Measurements from ENCODE around the gene LIMCH1.

Gene LIMCH1

DNA sequence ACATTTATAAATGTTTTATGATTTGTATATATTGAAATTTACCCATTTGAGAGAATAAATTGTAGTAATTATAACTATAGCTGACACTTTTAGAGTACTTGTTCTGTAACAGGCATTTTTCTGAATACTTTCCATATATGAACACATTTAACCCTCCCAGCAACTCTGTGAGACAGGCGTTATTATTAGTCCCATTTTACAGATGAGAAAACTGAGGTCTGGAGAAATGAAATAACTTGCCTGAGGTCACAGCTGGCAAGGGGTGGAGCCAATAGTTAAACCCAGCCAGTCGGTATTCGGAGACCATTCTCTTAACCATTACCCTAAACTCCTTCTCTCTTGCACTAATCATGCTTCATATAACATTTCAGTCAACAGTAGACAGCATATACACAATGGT is 72.5 kb downstream of the LIMCH1 start:
- Histone ChIP-seq H3K27ac (ENCODE audit: low read depth, low read length) (no peak overlapping the region), H3K9me3 (ENCODE audit: control insufficient read depth, insufficient read depth, low read depth, low read length) (no peaks in the 10 kb centered on the region), H3K4me3 (ENCODE audit: low read depth, low read length) (no peak overlapping the region), H3K4me1 (ENCODE audit: control insufficient read depth, insufficient read depth, low read length) (peaks cover 29% of the 10 kb centered on the region), H3K36me3 (ENCODE audit: control insufficient read depth, insufficient read depth, low read length) (no peaks in the 10 kb centered on the region), H3K9ac (ENCODE audit: low read length) (no peak overlapping the region), H3K27me3 (ENCODE audit: control insufficient read depth, insufficient read depth, low read length) (peaks cover 10% of the 10 kb centered on the region; the same call in 1 of the 2 replicates)

DNA sequence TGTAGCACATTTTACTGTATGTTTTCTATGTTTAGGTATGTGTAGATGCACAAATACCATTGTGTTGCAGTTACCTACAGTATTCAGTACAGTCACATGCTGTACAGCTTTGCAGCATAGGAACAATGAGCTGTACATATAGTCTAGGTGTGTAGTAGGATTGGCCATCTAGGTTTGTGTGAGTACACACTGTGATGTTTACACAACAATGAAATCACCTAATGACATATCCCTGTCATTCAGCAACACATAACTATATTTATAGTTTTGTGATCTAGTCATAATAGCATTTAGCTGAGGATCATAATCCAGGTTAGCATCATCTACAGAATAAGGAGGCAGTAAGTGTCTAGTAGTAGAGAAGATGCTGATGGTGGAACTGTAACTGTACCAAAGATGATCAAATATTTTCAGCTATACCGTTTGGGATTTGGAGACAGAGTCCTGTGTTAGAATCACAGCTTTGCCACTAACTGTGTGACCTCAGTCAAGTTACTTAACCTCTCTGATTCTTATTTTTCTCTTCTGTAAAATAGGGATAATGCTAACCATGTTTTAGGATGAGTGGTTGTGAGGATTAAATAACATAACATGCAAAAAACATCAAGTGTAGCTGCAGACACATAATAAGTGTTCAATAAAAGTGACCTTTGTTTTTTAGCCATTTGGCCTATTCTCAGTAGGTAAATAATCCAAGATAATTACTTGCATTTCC is 73.3 kb downstream of the LIMCH1 start:
- Histone ChIP-seq H3K4me1 (ENCODE audit: control insufficient read depth, insufficient read depth, low read length) (peaks cover 29% of the 10 kb centered on the region), H3K9ac (ENCODE audit: low read length) (no peak overlapping the region), H3K4me3 (ENCODE audit: low read depth, low read length) (no peak overlapping the region), H3K27me3 (ENCODE audit: control insufficient read depth, insufficient read depth, low read length) (peaks cover 10% of the 10 kb centered on the region; the same call in 1 of the 2 replicates), H3K9me3 (ENCODE audit: control insufficient read depth, insufficient read depth, low read depth, low read length) (no peaks in the 10 kb centered on the region), H3K27ac (ENCODE audit: low read depth, low read length) (no peak overlapping the region), H3K36me3 (ENCODE audit: control insufficient read depth, insufficient read depth, low read length) (no peaks in the 10 kb centered on the region)

DNA sequence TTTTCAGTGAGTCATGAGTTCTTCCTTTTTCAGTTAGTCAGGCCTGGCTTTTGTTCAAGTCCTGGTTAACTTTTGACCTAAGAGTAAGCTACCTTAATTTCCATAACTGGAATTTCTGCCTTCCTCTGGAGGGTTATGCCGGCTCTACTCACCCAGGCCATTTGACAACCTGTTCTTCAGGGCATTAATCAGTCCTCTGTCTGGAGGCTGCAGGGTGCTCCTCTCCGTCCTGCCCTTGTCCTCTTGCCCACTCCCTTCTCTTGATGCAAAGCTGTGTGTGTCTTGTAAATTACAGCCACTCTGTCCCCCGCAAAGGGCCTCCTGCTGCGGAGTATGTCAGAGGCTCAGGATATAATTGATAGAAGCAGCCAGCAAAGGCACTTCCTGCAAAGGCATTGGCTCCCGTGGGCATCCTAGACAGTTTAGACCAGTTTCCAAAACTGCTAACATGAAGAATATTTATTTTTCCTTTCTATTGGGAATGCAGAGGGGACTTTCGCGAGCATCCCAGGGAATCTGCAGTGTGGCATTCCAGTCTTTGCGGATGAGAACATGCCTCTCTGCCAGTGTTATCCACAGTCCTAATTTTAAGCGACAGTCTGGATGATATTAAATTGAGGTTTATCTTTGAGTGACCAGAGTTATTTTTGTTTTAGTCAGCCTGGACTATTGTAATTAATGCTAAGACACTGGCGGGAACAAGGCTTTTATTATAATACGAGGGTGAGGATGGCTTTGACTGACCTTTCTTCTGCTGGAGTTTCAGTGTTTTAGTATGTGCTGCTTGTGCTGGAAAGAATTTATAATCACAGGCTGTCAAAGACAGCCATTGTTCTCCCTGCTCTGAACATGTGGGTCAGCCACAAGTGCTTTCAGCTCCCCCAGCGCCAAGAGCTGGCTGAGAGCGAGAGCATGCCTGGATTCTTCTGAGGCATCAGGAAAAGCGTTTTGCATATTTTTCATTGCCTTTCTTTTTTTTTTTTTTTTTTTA is 74.2 kb downstream of the LIMCH1 start:
- H3K36me3 ChIP-seq (ENCODE audit: control insufficient read depth, insufficient read depth, low read length), result no peaks in the 10 kb centered on the region
- peaks cover 10% of the 10 kb centered on the region; the same call in 1 of the 2 replicates for H3K27me3 ChIP-seq (ENCODE audit: control insufficient read depth, insufficient read depth, low read length)
- H3K4me3 ChIP-seq (ENCODE audit: low read depth, low read length), result no peak overlapping the region
- no peaks in the 10 kb centered on the region for H3K9me3 ChIP-seq (ENCODE audit: control insufficient read depth, insufficient read depth, low read depth, low read length)
- no peak overlapping the region for H3K9ac ChIP-seq (ENCODE audit: low read length)
- no peak overlapping the region for H3K27ac ChIP-seq (ENCODE audit: low read depth, low read length)
- peaks cover 29% of the 10 kb centered on the region for H3K4me1 ChIP-seq (ENCODE audit: control insufficient read depth, insufficient read depth, low read length)

DNA sequence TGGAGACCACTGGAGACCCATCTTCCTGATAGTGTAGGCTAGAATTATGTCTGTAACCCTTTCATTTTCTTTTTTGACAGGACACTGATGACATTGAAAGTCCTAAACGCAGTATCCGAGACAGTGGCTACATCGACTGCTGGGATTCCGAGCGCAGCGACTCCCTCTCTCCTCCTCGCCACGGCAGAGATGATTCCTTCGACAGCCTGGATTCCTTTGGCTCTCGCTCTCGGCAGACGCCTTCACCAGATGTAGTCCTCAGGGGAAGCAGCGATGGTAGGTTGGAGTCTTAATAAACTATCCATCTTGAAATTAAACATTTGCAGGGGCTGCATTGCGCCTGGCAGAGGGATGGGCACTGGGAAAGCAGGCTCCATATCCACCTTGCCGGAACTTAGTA is 75.4 kb downstream of the LIMCH1 start:
- Histone ChIP-seq H3K4me1 (ENCODE audit: control insufficient read depth, insufficient read depth, low read length) (peaks cover 29% of the 10 kb centered on the region), H3K9ac (ENCODE audit: low read length) (no peak overlapping the region), H3K27ac (ENCODE audit: low read depth, low read length) (no peak overlapping the region), H3K4me3 (ENCODE audit: low read depth, low read length) (peak overlapping the region; percentile 13; the same call in 1 of the 2 replicates), H3K9me3 (ENCODE audit: control insufficient read depth, insufficient read depth, low read depth, low read length) (no peaks in the 10 kb centered on the region), H3K27me3 (ENCODE audit: control insufficient read depth, insufficient read depth, low read length) (peaks cover 10% of the 10 kb centered on the region; the same call in 1 of the 2 replicates), H3K36me3 (ENCODE audit: control insufficient read depth, insufficient read depth, low read length) (no peaks in the 10 kb centered on the region)

DNA sequence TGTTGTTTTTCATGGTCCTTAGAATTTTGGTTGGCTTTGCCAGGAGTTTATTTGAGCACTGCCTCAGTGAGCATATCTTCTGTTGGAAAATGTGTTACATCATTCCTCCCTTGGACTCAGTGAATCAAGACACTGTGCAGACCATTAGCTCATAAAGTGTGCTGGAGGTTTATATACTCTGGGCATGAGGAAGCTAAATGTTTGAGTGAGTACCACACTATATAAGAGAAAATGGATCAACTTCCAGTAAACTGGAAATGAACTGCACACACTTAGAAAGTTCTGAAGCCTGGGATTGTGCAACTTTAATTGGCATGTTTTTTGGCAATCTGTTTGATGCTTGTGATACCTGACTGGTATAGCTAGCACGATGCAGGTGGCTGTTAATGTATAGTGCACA is 75.9 kb downstream of the LIMCH1 start:
- Histone ChIP-seq H3K27ac (ENCODE audit: low read depth, low read length) (no peak overlapping the region), H3K27me3 (ENCODE audit: control insufficient read depth, insufficient read depth, low read length) (peaks cover 10% of the 10 kb centered on the region; the same call in 1 of the 2 replicates), H3K4me3 (ENCODE audit: low read depth, low read length) (no peak overlapping the region; the same call in 1 of the 2 replicates), H3K9me3 (ENCODE audit: control insufficient read depth, insufficient read depth, low read depth, low read length) (no peaks in the 10 kb centered on the region), H3K4me1 (ENCODE audit: control insufficient read depth, insufficient read depth, low read length) (peaks cover 31% of the 10 kb centered on the region), H3K9ac (ENCODE audit: low read length) (no peak overlapping the region), H3K36me3 (ENCODE audit: control insufficient read depth, insufficient read depth, low read length) (no peaks in the 10 kb centered on the region)

DNA sequence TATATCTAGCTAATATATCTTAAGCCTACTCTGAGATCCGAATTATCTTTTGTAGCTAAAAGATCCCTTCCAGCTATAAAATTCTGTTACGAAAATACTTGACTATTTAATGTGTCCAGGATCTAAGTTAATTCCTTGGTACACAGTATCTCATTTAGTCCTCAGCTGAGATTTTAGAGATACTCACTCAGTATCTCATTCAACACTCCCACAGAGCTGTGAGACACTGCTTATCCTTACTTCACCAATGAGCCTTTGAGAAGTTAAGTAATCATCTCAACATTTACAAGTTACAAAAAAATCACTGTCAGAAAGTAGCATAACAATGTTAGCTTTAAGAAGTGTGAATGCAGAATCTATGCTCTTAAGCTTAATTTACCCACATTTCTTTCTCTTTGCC is 76.6 kb downstream of the LIMCH1 start:
- H3K36me3 ChIP-seq (ENCODE audit: control insufficient read depth, insufficient read depth, low read length), result no peaks in the 10 kb centered on the region
- H3K9ac ChIP-seq (ENCODE audit: low read length), result no peak overlapping the region
- H3K9me3 ChIP-seq (ENCODE audit: control insufficient read depth, insufficient read depth, low read depth, low read length), result no peaks in the 10 kb centered on the region

DNA sequence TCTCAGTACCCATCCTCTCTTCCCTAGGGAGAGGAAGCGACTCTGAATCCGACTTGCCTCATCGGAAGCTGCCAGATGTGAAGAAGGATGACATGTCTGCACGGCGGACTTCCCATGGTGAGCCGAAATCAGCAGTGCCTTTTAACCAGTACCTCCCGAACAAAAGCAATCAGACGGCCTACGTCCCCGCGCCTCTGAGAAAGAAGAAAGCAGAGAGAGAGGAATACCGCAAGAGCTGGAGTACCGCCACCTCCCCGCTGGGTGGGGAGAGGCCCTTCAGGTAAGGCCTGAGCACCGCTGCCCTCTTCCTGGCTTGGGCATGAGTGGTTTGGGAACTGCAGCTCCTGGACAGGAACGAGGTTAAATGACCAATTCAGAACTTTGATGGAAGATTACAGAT is 81.2 kb downstream of the LIMCH1 start:
- H3K4me1 ChIP-seq (ENCODE audit: control insufficient read depth, insufficient read depth, low read length), result peaks cover 43% of the 10 kb centered on the region
- H3K36me3 ChIP-seq (ENCODE audit: control insufficient read depth, insufficient read depth, low read length), result no peaks in the 10 kb centered on the region

More for the DNA sequence above, 76.6 kb downstream of the LIMCH1 start:
- H3K4me3 ChIP-seq (ENCODE audit: low read depth, low read length), result no peak overlapping the region
- peaks cover 10% of the 10 kb centered on the region; the same call in 1 of the 2 replicates for H3K27me3 ChIP-seq (ENCODE audit: control insufficient read depth, insufficient read depth, low read length)
- peaks cover 38% of the 10 kb centered on the region for H3K4me1 ChIP-seq (ENCODE audit: control insufficient read depth, insufficient read depth, low read length)
- no peak overlapping the region for H3K27ac ChIP-seq (ENCODE audit: low read depth, low read length)

DNA sequence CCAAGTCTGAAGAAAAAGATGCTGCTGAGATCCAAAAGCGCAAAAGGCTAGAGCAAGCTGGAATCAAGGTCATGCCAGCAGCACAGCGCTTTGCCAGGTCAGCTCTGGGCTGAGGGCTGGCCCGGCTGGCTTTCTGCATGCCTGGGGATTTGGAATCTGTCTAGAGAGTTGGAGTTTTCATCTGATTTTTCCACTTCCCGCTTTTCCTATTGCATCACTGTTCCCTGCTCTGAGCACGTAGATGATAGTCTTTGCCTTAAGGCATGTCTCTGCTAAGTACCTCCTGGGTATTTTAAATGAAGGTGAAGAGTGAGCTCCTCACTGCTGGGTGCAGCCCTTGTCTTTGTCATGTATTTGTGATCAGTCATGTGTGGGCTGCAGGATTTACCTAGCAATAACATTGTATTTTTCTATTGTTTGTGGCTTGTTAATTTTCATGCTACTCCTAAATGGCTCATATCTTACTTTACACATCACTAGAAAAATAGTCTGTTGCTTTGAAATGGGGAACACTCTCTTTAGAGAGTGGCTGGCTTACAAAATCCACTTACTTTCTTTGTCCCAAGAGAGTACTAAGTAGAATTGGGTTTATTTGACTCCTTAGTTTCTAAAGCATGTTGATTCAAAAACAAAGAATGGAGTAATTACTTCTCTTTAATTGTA is 82.8 kb downstream of the LIMCH1 start:
- no peaks in the 10 kb centered on the region for H3K9me3 ChIP-seq (ENCODE audit: control insufficient read depth, insufficient read depth, low read depth, low read length)
- H3K4me1 ChIP-seq (ENCODE audit: control insufficient read depth, insufficient read depth, low read length), result peaks cover 47% of the 10 kb centered on the region
- H3K36me3 ChIP-seq (ENCODE audit: control insufficient read depth, insufficient read depth, low read length), result no peaks in the 10 kb centered on the region
- H3K9ac ChIP-seq (ENCODE audit: low read length), result peak overlapping the region; percentile 60
- no peaks in the 10 kb centered on the region for H3K27me3 ChIP-seq (ENCODE audit: control insufficient read depth, insufficient read depth, low read length)
- peak overlapping the region; percentile 7; the same call in 1 of the 2 replicates for H3K4me3 ChIP-seq (ENCODE audit: low read depth, low read length)
- peak overlapping the region; percentile 41; the same call in 1 of the 2 replicates for H3K27ac ChIP-seq (ENCODE audit: low read depth, low read length)

More for the DNA sequence above, 81.2 kb downstream of the LIMCH1 start:
- Histone ChIP-seq H3K9me3 (ENCODE audit: control insufficient read depth, insufficient read depth, low read depth, low read length) (no peaks in the 10 kb centered on the region), H3K4me3 (ENCODE audit: low read depth, low read length) (0 out of 2 replicates have a peak overlapping the region, but pooled peaks have one; percentile 13), H3K27ac (ENCODE audit: low read depth, low read length) (no peak overlapping the region), H3K9ac (ENCODE audit: low read length) (no peak overlapping the region), H3K27me3 (ENCODE audit: control insufficient read depth, insufficient read depth, low read length) (no peaks in the 10 kb centered on the region)

DNA sequence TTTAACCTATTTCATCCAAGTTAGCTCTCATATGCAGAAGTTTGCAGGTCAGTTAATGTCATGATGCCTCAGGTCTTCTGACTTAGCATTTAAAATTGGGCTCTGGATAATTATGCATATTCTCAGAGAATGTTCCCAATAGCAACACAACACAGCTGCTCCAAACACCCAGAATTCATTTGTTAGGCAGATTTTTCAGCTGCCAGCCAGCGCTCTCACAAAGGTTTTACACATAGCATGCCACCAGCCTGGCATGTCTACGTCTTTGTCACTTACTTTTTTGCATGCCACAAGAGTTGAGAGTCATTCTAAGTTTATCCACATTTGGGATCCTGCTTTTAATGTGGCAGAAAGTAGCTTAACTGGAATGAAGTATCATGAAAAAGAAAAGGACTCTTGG is 84.8 kb downstream of the LIMCH1 start:
- no peaks in the 10 kb centered on the region for H3K27me3 ChIP-seq (ENCODE audit: control insufficient read depth, insufficient read depth, low read length)
- no peak overlapping the region for H3K9ac ChIP-seq (ENCODE audit: low read length)
- no peaks in the 10 kb centered on the region for H3K36me3 ChIP-seq (ENCODE audit: control insufficient read depth, insufficient read depth, low read length)
- no peak overlapping the region for H3K27ac ChIP-seq (ENCODE audit: low read depth, low read length)
- no peaks in the 10 kb centered on the region for H3K9me3 ChIP-seq (ENCODE audit: control insufficient read depth, insufficient read depth, low read depth, low read length)
- no peak overlapping the region for H3K4me3 ChIP-seq (ENCODE audit: low read depth, low read length)
- H3K4me1 ChIP-seq (ENCODE audit: control insufficient read depth, insufficient read depth, low read length), result peaks cover 52% of the 10 kb centered on the region

DNA sequence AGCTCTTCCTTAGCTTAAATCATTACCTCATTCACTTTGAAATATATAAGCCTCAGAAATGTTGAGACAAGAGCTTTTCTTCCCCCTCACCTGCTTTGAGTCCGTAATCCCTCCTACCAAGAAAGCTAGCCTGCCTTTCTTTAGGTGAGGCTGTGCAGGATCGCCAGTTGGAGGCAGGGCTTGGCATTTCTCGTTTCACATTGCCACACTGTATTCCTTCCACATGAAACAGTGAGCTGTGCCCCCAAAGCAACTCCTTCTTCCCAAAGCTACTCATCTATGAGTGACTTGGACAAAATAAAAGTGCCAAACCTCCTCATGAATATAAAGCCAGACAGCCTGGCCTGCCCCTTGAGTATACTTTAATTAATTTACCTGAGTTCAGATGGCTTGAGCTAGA is 86.8 kb downstream of the LIMCH1 start:
- H3K9me3 ChIP-seq (ENCODE audit: control insufficient read depth, insufficient read depth, low read depth, low read length), result no peaks in the 10 kb centered on the region
- no peak overlapping the region for H3K27ac ChIP-seq (ENCODE audit: low read depth, low read length)
- H3K27me3 ChIP-seq (ENCODE audit: control insufficient read depth, insufficient read depth, low read length), result no peaks in the 10 kb centered on the region
- no peaks in the 10 kb centered on the region for H3K36me3 ChIP-seq (ENCODE audit: control insufficient read depth, insufficient read depth, low read length)
- no peak overlapping the region for H3K4me3 ChIP-seq (ENCODE audit: low read depth, low read length)
- no peak overlapping the region for H3K9ac ChIP-seq (ENCODE audit: low read length)
- peaks cover 41% of the 10 kb centered on the region for H3K4me1 ChIP-seq (ENCODE audit: control insufficient read depth, insufficient read depth, low read length)

All from HUES6 (cell line).